DMS114 treated with DMSO at 0.1 percent for 48 hours (cell line): ENCODE data around the gene TRIM29.

Source experiments
- DNase-seq: peaks from one replicate; lab custom pipeline; 2025; ENCODE audit not compliant: unreplicated experiment; lab: John Stamatoyannopoulos, UW

TRIM29 gene

DNA sequence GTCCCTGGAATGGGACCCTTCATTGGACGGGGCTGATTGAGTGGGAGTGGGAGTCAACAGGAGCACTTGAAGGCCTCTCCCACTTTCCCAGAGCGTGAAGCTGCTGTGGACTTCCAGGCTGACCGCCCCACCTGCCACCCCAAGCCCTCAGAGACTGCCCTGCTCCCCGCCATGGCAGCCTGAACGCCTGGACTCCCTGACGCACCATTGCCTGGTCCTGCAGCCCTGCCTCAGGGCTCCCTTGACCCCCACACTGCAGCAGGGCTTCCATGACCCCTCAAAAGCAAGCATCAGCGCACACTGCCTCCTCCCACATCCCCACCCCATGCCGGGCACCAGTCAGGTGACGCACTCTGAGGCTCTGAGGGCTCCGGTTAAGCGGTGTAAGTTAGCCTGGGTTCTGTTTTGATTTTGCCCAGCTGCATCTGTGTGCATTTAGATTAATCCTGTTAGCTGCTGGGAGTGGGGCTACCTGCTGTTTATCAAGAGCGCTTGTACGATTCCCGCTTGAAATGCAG is 39.4 kb downstream of the TRIM29 start:
- no peak for DNase-seq

DNA sequence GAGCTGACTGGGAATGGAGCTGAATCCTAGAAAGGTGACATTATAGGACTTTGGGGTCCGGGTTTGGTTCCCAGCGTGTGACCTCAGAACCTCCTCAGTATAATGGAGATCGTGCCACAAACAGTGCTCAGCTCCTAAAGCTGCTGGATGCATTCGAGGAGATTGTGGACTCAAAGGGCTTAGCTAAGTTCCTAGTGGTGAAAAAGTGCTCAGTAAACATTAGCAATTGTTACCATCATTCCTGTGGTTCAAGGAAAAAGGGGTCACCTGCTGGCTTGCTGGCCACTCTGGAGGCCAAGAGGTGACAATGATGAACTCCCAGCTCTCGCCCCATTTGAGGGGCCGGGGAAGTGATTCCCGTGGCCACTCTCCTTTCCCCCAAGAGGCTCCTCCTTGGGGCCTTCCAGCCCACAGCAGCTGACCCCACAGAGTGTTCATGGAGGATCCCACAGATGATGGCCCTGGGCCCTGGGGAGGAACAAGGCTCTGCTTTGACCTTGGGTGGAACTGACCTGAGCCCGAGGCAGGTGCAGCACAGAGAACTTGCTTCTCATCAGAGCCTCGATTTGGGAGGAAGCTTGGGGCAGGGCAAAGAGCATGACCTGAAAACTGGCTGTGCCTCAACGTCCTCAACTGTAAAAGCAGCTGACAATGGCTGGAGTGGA is 40.1 kb downstream of the TRIM29 start:
- no peak for DNase-seq

DNA sequence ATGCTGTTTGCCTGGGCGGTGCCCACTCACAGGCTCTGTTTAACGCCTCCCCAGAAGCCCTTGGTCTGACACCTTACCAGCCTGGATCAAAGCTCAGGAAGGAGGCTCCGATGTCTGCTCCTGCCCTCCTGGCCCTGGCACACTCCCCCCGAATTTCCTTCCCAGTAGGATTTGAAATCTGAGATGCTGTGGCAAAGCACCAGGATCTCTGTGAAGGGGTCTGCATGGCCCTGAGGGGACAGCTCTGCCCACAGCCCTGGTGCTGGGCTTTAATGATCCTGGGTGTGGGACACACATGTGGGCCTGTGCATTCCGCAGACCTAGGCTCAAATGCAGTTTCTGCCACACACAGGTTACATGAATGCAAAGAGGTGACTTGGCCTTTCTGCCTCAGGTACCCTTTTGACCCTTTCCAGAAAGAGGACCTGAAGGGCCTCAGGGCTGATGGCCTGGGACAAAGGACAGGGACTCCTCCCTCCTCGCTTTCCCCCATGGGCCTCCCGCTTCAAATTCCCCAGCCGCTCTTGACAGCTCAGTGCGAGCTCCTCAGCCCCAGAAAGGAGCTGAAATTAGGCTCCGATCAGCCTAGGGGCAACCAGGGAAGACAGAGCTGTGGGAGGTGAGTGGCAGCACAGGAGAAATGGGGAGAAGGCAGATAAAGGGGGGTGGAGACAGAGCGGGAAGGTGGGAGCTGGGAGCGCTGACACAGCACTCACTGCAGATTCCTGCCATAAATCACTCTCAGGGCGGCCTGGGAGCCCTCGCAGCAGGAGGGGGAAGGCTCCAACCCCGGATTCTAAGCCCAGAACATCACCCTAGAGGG is 41.3 kb downstream of the TRIM29 start:
- DNase-seq: no peak

DNA sequence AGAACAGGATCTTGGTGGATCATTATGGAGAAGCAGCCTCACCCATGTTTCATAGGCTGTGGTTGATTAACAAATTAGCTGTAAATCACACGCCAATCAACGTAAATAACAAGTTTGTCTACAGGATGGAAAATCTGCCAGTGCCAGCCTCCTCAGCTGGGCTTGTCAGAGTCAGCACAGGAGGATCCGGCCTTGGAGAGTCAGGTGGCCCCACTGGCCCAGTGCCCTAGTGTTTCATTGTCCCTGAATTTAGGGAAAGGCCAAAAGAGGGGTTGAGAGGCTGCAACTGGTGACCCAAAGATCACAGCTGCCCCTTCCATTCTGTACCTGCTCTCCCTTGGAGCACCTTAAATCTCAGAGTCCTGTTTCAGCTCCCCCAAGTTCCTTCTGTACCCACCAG is 42.4 kb downstream of the TRIM29 start:
- DNase-seq: no peak

DNA sequence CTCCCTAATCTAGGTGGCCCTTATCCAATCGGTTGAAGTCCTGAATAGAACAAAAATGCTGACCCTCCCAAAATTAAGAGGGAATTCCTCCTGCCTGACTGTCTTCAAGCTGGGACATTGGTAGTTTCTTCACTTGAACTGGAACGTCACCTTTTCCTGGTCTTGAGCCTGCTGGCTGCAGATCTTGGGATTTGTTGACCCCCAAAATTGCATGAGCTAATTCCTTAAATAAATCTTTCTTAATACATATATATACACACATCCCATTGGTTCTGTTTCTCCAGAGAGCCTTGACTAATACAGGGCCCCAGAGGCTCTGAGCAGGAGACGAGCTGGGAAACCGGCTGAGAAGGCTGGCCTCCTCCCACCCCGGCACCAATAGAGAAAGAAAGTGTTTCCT is 46.2 kb downstream of the TRIM29 start:
- DNase-seq: no peak

DNA sequence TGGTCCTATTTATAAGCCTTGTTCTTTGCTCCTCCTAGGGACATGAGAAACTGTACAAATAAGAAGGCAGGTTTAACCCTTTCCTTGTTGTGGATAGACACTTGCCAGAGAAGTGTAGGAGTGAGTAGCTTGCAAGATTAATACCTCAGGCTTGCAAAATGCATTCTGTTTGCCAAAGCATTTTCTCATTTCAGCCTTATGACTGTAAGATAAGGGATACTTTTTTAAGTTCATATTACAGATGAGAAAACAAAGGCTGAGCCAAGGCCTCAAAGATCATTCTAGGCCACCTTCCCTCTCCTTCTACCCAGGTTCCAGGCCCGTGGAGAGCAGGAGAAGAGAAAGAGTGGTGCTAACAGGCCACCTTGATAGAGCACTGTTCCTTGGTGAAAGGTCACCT is 46.8 kb downstream of the TRIM29 start:
- DNase-seq: no peak

DNA sequence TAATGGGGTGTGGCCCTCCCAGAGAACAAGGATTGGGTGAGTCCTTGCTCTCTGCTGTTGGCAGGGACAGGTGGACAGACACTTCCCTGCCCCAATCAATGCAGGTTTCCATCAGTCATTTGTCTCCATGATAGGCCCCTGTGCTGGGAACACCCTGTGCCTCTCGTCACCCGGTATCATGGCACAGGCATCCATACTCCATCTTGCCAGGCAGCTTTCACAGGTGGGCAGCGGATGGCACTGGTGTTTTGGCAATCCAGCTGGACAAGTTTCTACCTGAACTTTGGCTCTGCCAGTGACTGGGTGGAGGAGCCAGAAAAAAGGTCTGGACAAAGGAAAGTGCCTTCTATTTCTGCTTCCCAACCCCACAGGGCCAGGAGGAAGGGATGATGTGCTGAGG is 47.5 kb downstream of the TRIM29 start:
- no peak for DNase-seq

DNA sequence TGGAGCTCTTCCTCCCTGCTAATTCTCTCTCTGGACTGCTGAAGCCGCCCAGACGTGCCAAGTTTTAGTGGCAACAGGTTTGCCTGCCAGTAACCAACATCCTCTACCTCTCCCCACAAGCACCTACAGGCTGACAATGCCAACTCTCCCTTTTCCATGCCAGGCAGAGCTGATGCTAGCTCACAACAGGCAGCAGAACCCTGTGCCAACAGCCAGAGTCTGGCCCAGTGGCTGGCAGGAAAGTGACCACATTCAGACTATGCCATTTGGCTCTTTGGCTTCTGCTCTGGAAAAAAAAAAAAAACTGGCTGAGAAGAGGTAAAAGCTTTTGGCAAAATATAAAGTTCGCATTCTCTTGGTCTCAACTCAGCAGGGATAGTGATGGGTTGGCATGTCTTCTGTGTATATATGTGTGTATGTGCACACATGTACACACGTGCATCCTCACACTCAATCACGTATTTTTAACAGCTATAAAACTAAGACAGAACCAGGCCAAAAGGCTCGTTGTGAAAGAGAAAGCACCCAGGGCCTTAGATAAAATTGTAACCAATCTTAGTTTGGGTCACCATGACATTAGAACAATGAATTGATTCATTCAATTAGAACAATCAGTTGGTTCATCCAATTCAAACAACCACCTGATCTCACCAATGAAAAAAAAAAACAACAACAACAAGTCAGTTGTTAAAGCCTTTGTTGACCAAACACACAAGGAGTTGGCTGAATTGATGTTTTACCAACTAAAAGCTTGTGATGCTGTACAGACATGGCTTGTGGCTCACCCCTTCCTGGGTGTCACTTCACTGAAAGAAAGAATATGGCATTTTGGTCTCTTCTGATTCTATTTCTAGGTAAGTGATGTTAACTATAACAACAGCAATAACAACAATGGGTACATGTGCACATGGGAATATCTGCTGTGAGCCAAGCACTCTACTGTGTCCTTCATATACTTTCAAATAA is 48.6 kb downstream of the TRIM29 start:
- no peak for DNase-seq

DNA sequence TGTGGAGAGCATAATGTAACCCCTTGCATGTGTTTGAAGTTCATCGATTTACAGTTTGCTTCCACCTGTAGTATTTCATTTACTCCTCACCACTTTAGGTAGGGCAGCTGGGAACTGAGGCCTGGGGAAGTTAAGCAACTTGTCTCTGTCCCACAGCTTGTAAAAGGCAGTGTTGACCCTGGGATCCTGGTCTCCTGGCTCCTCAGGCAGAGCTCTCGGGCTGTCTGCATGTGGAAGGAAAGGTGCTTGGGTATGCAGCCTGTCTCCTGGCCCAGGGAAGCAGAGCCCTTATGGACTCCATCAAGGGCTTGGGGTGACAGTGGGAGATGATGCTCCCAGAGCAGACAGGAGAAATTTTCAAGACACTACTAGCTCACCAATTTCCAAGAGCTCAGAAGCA is 49.9 kb downstream of the TRIM29 start:
- DNase-seq: no peak

DNA sequence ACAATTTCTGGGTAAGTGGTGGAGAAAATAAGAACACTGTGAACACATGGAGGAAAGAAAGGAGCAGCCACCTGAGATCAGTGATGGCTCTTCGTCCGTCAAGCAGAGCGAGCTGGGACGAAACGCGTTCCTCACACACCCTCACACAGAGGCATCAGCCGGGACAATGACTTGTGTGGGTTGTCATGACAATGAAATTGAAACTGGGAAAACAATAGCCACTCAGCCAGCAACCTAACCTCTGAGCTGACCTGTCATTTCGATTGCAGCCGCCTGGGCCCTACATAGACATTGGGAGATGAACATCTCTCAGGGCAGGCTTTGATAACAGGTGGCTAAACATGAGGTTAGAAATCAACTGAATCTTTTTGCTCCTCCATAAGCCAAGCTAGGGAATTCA is 51.3 kb downstream of the TRIM29 start:
- DNase-seq: no peak

DNA sequence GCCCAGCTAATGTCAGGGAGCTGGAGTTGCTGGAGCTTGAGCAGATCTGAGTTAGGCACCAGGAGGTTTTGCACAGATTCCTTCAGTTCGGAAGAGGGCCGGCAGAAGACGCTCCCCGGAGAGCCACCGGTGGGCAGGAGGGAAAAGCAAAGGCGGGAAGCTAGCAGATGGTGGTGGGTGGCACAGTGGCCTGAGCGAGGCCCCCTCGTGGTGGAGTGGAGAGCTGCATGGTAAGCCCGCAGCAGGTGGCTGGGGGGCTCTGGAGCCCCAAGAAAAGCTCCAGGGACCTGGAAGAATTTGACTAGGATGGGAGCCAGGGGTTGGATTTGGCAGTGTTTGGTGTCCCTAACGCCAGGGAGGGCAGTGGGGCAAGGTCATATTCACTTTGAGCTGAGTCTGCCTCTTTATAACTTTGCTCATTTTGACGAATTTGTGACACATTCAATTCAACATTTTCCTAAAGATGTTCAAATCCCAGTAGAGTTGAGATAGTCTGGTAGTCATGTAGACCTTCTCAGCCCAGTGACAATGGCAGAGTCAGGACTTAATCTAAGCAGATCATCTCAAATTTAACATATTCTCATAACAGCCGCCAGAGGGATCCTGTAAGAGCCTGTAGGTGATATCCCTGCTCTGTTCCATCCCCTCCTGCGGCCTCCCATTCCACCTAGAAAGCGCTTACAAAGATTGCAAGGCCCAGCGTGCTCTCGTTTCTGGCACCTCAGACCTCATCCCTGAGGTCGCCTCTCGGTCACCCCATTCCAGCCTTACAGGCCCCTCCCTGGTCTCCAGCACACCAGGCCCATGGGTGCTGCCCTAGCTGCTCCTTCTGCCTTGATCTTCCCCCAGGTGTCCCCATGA is 57.9 kb downstream of the TRIM29 start:
- no peak for DNase-seq

DNA sequence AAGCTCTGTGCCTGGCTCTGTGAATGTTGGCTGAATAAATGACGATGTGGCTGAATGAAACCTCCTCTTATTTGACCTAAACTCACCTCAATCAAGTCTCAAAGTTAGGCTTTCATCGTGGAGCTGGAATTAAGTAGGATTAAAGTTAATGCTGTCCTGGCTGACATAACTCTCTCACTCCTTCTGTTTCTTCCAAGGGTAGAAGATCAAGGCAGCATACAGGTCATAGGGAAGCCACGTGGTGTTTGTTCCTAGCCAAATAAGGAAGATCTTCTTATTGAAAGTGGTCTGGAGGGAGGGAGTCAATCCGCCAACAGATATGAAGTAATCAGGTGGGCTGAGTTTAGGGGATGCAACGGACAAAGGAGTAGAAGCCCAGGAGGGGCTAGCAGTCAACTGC is 59.5 kb downstream of the TRIM29 start:
- no peak for DNase-seq

DNA sequence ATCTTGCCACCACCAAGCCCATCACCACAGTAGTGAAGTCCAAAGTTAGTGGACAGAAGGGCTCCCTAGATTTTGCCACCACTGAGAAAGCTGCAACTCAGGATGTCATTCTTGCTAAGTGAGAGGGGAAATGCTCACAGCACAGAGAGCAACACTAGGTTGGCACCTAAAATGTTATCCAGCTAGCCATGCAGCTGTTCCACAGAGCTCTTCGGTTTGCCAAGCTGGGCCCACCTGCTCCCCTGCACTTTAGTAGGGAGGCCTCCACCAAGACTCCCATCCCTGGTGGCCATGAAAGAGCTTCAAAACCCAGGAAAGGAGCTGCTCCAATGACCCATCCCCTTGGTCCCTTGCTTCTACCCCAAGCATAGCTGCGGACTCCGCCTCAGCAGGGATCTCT is 63.8 kb downstream of the TRIM29 start:
- no peak for DNase-seq

DNA sequence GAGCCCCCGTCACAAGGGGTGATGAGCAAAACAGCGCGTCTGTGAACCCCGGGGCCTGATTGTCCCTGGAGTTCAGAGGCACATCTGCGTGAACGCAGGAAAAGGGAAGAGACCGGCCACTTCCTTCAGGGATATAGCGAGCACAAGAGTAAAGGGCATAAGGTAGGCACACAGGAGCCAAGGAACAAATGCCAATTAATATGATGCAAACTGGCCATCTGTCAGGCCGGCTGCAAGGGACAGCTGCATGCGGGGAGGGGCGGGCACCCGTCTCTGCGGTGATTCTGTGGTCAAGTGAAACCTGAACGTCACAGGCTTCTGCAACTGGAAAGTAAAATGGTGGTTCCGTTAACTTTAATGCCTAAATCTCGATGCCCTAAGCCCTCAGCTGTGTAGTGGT is 64.7 kb downstream of the TRIM29 start:
- no peak for DNase-seq

DNA sequence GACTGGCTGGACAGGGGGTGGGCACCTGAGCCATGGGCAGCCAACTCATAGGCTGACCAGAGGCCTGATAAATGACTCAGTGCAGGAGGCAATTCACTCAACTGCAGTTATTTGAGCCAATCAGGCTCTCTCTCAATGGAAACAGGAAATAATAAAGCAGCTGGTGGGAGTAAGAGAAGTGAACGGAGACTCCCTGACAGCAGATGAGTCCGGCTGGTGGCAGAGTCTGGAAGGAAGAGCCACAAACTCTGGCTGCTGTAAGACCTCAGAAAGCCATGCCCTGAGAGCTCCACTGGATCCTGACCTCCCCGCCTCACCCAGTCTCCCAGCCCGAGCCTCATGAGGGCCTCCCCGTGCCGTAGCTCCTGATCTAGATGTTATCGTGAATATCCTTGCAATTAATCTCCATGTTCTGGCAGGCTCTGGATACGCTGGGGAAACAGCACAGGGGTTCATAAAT is 69.8 kb downstream of the TRIM29 start:
- DNase-seq: no peak

DNA sequence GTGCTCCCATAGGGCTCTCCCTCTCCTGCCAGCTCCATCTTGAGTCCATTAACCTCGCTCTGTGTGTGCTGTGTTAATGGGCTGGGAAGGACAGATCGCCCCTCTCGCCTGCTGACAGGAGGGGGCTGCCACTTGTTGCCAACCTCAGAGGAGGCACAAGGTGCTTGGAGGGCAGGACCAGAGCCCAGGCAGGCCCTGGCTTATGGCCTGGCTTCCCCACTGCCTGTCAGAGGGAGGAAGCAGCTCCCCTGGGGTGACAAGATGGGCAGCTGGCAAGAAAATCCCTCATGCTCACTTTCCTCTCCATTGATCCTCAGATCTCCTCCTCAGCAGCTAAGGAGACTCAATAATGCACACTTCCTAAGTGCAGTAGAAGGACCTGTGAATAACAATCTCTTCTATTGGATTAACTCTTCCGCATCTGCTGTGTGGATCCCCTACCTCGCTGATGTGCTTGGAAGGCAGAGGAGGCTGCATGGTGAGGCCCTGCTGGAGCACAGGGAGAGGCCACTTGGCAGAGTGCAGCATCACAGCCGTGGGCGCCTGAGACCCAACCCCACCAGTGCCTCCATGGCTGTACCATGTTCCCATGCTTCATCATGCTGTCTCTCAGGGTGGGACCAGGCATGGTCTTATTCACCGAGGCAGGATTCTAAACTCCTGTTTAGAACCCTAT is 70.3 kb downstream of the TRIM29 start:
- no peak for DNase-seq

DNA sequence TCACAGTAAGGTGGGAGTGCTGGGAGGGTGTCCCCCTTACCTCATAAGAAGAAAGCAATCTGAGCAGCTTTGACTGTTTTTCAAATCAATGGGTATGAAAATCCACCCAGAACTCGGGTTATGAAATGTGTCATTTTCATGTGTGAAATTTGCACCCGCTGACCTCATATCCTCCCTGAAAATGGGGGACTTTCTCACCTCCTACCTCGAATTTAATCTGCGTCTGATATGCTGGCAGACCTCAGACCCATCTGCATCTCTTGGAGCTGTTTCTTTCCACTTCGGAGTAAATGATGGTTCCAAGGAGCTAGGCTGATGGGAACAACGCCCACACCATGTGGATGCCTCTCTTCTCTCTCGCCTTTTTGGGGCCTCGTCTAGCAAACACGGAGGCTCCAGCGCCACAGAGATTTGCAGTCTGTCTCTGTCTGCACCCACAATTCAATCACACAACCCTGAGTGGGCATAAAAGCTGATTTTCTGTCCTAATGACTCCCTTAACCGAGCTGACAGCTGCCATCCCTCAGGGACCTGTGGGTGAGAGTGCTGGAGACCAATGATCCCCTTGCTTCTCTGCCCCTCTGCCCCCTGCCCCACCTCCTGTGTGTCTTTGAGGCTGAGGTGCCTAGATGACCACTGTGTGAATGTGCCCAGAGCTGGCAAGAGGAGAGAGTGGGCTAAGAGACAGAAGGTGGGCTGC is 71.0 kb downstream of the TRIM29 start:
- DNase-seq: no peak

DNA sequence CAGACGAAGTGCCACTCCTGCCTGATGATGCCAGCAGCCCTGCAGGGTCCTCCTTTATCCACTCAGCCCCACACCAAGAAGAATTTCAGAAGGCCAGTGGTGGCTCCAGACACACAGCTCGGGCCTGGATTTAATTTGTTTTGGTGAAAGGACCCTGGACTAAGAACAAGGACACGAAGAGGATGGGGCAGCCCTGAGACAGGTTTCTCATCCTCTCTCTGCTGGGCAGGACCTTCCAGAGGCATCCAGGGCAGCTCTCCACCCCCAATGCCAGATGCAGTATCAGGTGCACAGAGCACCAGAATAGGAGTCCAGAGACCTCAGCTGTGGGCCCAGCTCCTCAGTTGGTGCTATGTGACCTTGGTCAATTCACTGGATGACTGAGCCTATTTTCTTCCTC is 72.0 kb downstream of the TRIM29 start:
- DNase-seq: no peak

DNA sequence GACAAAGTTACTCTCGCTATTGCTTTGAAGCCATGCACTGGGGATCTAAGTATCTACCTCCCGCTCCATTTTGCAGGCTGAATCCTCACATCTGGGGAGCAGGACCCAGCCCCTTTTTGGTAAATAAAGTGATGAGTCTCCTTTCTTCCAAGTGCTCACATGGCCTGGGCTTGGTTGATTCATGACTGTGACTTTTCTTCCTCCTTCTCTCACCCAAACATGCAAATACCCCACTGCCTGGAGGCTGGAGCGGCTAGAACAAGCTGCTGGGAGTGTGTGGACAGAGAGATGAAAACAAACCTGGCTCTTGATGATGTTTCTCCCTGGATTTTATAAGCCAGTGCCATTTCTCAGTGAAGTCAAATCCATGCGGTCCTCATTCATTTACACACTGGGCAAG is 72.7 kb downstream of the TRIM29 start:
- no peak for DNase-seq
